ENCODE results near the gene KLRK1.
"Not testable (repeated sequence)": the region's sequence is repeated elsewhere in the genome, so short reads cannot be mapped to it uniquely, and the experiment has no call there.

The KLRK1 gene

DNA sequence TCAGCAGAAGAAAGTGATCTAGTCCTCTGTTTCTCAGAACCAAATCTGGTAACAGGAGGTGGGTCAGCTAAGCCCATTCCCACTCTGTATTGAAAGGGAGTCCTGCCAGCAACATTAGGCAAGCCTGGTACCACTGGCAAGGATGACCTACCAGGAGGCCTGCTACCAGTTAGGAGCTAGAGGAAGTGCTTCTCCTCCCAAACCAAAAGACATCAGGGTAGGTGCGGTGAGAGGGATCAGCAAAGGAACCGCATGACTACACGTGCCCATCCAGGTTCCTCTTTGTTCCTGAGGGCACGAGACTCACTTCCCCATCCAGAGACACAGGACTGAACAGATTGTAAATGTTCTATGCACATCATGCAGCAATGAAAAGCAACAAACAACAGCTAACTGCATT, 16.9 kb upstream of the KLRK1 start:
- H3K4me3 ChIP-seq (ENCODE audit: low read depth, low read length) = no peak overlapping the region
- TF ChIP-seq, protein P1, sequence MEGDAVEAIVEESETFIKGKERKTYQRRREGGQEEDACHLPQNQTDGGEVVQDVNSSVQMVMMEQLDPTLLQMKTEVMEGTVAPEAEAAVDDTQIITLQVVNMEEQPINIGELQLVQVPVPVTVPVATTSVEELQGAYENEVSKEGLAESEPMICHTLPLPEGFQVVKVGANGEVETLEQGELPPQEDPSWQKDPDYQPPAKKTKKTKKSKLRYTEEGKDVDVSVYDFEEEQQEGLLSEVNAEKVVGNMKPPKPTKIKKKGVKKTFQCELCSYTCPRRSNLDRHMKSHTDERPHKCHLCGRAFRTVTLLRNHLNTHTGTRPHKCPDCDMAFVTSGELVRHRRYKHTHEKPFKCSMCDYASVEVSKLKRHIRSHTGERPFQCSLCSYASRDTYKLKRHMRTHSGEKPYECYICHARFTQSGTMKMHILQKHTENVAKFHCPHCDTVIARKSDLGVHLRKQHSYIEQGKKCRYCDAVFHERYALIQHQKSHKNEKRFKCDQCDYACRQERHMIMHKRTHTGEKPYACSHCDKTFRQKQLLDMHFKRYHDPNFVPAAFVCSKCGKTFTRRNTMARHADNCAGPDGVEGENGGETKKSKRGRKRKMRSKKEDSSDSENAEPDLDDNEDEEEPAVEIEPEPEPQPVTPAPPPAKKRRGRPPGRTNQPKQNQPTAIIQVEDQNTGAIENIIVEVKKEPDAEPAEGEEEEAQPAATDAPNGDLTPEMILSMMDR (IDR thresholded peaks at IDR 0.05; ENCODE audit: low read depth, low read length) = no peak
- DNase-seq (ENCODE audit: low read depth, low spot score) = no peak
- in situ Hi-C loops (cut with HindIII; ENCODE audit: low sequenced_read_pairs) = no loop called here

DNA sequence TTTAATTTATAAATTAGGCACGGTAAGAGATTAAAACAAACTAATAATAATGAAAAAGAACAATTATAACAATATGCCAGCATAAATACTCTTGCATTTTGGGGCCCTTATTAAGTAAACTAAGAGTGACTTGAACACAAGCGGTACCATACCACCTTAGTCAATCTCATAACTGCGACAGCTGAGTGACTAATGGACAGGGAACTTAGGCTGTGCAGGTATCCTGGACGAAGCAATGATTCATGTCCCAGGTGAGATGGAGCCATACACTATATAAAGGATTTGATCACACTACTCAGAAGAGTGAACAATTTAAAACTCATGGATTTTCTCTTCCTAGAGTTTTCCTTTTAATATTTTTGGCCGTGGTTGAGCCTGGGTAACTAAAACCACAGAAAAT, 15.5 kb upstream of the KLRK1 start:
- no peak for DNase-seq (ENCODE audit: low read depth, low spot score)
- no peak overlapping the region for H3K4me3 ChIP-seq (ENCODE audit: low read depth, low read length)
- in situ Hi-C loops (cut with HindIII; ENCODE audit: low sequenced_read_pairs) = no loop called here
- TF ChIP-seq, protein P1 (IDR thresholded peaks at IDR 0.05; ENCODE audit: low read depth, low read length) = no peak

DNA sequence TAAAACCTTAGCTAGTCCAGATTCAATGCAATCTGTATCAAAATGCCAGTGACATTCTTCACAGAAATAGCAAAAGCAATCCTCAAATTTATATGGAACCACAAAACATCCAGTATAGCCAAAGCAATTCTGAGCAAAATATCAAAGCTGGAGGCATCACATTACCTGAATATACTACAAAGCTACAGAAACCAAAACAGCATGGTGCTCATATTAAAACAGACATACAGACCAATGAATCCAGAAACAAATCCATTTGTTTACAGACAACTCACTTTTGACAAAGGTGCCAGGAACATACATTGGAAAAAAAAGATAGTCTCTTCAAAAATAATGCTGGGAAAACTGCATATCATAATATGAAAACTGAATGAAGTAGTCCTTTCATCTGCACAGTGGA, 15.0 kb upstream of the KLRK1 start:
- no peak overlapping the region for H3K4me3 ChIP-seq (ENCODE audit: low read depth, low read length)
- TF ChIP-seq, protein P1 (IDR thresholded peaks at IDR 0.05; ENCODE audit: low read depth, low read length) = no peak
- no peak for DNase-seq (ENCODE audit: low read depth, low spot score)
- in situ Hi-C loops (cut with HindIII; ENCODE audit: low sequenced_read_pairs) = no loop called here

DNA sequence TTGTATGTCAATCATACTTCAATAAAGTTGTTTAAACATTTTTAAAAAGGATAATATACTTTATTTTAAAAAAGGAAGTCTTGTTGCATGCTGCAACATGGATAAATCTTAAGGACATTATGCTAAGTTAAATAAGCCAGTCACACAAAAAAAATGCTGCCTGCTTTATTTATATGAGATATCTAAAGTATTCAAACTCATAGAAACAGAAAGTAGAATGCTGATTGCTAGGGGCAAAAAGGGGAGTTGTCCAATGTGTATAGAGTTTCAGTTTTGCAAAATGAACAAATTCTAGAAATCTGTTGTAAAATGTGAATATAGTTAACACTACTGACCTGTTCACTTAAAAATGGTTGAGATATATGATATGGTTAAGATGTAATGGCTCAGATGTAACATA, 11.0 kb upstream of the KLRK1 start:
- no peak for DNase-seq (ENCODE audit: low read depth, low spot score)
- H3K4me3 ChIP-seq (ENCODE audit: low read depth, low read length) = no peak overlapping the region
- TF ChIP-seq, protein P1 (IDR thresholded peaks at IDR 0.05; ENCODE audit: low read depth, low read length) = no peak
- in situ Hi-C loops (cut with HindIII; ENCODE audit: low sequenced_read_pairs) = no loop called here

DNA sequence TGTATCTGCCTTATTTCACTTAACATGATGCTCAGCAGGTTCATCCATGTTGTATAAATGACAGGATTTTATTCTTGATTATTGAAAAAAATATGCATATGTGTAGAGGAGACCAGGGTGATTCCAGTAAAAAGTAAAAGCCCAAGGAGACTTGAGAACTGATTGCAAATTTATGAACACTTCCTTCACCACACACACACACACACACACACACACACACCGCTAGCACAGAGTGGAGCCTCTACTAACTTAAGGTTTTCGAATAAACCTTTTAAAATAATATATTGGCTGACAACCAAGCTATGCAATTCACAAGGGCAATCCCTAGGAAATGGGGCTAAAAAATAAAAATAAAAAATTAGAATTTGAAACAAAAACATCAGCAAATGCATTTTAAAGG, 8.3 kb upstream of the KLRK1 start:
- H3K4me3 ChIP-seq (ENCODE audit: low read depth, low read length) = no peak overlapping the region
- no peak for DNase-seq (ENCODE audit: low read depth, low spot score)
- in situ Hi-C loops (cut with HindIII; ENCODE audit: low sequenced_read_pairs) = no loop called here
- TF ChIP-seq, protein P1 (IDR thresholded peaks at IDR 0.05; ENCODE audit: low read depth, low read length) = no peak

DNA sequence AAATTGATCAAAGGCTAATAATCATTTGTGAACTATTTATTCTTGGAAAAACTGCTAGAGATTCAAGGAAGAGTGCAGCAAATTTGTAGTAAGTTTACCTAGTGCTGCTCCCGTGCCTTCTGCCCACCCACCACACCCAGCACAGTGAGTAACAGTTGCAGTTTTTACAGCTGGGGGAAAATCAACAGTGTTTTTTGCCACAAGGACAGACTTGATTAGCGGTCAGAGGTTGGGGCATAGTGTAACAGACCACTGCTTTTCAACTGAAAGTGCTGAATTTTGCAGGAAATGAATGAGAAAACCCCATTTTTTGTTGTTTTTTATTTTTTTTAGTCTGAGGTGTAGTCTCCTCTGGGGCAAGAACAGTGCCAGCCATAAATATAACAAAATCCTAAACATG, 7.5 kb upstream of the KLRK1 start:
- DNase-seq (ENCODE audit: low read depth, low spot score) = no peak
- TF ChIP-seq, protein P1 (IDR thresholded peaks at IDR 0.05; ENCODE audit: low read depth, low read length) = no peak
- in situ Hi-C loops (cut with HindIII; ENCODE audit: low sequenced_read_pairs) = no loop called here
- H3K4me3 ChIP-seq (ENCODE audit: low read depth, low read length) = no peak overlapping the region

DNA sequence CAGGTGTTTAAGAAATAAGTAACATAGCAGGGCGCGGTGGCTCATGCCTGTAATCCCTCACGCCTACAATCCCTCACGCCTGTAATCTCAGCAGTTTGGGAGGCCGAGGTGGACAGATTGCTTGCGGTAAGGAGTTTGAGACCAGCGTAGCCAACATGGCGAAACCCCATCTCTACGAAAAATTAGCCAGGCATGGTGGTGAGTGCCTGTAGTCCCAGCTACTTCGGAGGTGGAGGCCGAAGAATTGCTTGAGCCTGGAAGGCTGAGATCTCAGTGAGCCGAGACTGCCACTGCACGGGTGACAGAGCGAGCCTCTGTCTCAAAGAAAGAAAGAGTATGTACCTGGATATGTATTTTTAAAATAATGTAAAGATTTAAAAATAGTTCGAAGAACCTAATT, 6.3 kb upstream of the KLRK1 start:
- DNase-seq (ENCODE audit: low read depth, low spot score); H3K4me3 ChIP-seq (ENCODE audit: low read depth, low read length); in situ Hi-C loops (cut with HindIII; ENCODE audit: low sequenced_read_pairs): not testable (repeated sequence)
